NB4 (cell line): ENCODE results near the gene GFAP.

Experiments used
- MYC ChIP-seq: IDR thresholded peaks from 2 replicates; pipeline ENCODE4 v1.6.1; 2011; ENCODE audit warnings: low read depth, low read length
- POLR2A ChIP-seq: IDR thresholded peaks from 2 replicates; pipeline ENCODE4 v1.6.1; 2011; ENCODE audit warnings: mild to moderate bottlenecking; ENCODE audit not compliant: insufficient read length; ENCODE audit errors: extremely low read depth
- TF ChIP-seq, protein P1 (sequence below): IDR thresholded peaks from one replicate; pipeline ENCODE4 v1.5.1; 2012; ENCODE audit warnings: low read depth, low read length
- TF ChIP-seq, protein P2 (sequence below): IDR thresholded peaks from 2 replicates; pipeline ENCODE4 v1.6.1; 2011; ENCODE audit warnings: low read depth, low read length

DNA sequence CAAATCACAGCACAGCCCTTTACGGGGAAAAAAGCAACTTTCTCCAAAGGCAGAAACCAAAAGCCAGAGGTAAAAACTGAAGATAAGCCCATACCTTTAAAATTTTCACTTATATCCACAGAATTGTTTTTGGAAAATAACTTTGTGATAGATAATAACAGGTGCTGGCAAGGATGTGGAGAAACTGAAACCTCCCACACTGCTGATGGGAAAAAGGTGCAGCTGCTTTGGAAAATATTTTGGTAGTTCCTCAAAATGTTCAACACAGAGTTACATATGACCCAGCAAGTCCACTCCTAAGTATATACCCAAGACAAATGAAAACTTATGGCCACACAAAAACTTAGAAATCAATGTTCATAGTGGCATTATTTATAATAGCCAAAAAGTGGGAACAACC lies 28.3 kb downstream of the GFAP start:
- TF ChIP-seq, protein P1, sequence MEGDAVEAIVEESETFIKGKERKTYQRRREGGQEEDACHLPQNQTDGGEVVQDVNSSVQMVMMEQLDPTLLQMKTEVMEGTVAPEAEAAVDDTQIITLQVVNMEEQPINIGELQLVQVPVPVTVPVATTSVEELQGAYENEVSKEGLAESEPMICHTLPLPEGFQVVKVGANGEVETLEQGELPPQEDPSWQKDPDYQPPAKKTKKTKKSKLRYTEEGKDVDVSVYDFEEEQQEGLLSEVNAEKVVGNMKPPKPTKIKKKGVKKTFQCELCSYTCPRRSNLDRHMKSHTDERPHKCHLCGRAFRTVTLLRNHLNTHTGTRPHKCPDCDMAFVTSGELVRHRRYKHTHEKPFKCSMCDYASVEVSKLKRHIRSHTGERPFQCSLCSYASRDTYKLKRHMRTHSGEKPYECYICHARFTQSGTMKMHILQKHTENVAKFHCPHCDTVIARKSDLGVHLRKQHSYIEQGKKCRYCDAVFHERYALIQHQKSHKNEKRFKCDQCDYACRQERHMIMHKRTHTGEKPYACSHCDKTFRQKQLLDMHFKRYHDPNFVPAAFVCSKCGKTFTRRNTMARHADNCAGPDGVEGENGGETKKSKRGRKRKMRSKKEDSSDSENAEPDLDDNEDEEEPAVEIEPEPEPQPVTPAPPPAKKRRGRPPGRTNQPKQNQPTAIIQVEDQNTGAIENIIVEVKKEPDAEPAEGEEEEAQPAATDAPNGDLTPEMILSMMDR = no peak
- TF ChIP-seq POLR2A (no peak), MYC (no peak)
- TF ChIP-seq, protein P2, sequence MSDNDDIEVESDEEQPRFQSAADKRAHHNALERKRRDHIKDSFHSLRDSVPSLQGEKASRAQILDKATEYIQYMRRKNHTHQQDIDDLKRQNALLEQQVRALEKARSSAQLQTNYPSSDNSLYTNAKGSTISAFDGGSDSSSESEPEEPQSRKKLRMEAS = no peak
